GM18508 (cell line): ENCODE data around the gene BRK1.
"Not testable (repeated sequence)": the region's sequence is repeated elsewhere in the genome, so short reads cannot be mapped to it uniquely, and the experiment has no call there.

ENCODE experiments used
- ATAC-seq: cut with Tn5 transposase; IDR thresholded peaks from one replicate; pipeline ENCODE4 v1.9.1; 2021; ENCODE audit warnings: moderate number of reproducible peaks; ENCODE audit not compliant: insufficient read depth, unreplicated experiment

BRK1 gene

DNA sequence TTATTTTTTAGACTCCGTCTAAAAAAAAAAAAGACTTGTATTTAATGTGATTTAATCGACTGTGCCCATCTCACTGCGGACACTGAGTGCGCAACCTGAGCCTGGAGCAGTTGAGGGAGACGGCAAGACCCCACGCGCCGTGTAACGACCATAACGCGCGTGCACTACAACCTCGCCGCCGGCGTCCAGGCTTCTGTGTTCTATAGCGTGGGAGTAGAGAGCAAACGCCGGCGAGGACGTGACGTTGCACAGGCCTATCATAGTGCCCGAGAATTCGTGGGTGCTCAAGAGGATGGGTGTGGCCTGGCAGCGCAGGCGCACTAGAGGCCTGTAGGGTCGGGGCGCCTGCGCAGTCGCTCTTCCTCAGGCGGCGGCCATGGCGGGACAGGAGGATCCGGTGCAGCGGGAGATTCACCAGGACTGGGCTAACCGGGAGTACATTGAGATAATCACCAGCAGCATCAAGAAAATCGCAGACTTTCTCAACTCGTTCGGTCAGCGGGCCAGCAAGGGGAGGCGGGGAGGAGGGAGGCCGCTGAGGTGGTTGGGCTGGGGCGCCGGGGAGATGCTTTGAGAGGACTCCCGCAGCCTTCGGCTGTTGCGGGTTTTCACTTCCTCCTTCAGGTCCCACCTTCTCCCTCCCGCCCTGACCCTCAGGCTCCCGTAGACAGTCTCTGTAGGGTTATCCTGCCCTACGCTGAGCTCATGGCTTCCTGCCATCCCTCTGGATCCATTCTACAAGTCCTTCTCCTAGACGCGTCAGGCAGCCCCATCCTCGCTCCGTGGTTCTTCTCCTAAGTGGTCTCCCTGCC, at the start of gene BRK1:
BRK1 (plus strand) TSS at position 350 of the 812 bp plus-strand sequence; CDS start at position 377, 27 bp downstream.
- ATAC-seq = peak; percentile 70

DNA sequence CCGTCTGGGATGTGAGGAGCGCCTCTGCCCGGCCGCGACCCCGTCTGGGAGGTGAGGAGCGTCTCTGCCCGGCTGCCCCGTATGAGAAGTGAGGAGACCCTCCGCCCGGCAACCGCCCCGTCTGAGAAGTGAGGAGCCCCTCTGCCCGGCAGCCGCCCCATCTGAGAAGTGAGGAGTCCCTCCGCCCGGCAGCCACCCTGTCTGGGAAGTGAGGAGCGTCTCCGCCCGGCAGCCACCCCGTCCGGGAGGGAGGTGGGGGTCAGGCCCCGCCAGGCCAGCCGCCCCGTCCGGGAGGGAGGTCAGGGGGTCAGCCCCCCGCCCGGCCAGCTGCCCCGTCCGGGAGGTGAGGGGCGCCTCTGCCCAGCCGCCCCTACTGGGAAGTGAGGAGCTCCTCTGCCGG, 45.4 kb upstream of the BRK1 start:
- ATAC-seq = not testable (repeated sequence)

DNA sequence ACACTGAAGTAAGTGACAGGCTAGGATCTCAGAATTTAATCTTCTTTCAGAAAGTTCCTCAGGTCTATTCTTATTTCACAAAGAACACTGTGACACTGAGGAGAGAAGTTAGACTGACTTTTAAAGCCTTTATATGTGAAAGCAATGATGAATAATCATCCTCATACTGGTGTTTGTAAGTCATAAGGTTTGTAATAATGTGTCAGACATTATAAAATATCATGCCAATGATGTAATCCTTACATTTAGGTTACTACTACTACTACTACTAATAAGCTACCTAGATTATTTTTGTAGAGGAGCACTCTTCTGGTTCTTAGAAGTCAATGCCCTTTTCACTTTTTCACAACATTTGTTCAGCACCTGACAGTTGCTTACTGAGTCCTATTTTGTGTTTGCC, 40.8 kb upstream of the BRK1 start:
- no peak for ATAC-seq

DNA sequence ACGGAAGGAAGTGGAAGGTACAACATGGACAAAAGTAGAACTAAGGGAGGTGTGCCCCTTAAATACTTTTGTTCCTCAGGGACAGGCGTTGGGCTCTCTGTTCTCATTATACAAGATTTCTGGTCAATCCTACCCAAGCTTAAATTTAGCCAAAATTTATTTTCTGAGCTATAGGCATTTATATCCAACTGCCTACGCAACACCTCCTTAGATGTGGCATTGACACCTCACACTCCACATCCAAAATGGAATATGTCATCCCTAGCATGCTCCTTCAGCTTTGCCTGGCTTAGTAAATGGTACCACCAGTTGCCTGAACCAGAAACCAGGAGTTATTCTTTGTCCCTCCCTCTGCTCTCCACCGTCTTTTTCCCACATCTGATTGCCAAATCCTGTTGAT, 33.6 kb upstream of the BRK1 start:
- ATAC-seq = no peak

DNA sequence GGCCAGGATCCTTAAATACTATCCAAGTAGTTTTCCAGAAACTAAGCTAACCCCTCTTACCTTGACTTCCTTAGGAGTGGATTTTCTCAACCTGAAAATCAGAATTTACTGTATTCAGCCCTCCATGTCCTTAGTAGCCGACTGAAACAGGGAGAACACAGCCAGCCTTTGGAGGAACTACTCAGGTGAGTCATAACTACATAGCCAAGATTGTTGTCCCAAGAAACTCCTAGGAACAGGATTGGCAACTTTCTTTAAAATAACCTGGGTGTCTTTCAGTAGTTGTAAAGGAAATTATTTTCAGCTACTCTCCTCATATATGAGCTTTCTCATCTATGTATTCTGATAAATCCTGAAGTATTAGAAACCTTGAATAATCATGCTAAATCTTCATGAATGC, 29.7 kb upstream of the BRK1 start:
- ATAC-seq = no peak

DNA sequence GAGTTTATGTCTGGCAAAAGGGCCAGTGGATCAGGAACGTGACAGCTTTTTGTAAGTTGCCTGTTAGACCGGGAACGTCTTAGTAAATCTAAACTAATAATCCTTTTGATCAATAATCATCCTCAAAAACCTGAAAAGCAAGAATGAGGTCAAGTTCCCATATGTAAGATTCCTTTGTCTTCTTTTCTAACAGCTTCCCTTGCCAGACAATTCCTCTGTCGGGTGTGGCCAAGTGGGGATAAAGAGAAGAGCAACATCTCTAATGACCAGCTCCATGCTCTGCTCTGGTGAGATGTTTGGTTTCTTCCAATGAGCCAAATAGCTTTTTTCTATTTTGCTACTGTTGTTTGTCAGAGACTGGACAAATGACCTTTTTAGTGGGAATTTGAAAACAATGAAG, 27.2 kb upstream of the BRK1 start:
- ATAC-seq = no peak

DNA sequence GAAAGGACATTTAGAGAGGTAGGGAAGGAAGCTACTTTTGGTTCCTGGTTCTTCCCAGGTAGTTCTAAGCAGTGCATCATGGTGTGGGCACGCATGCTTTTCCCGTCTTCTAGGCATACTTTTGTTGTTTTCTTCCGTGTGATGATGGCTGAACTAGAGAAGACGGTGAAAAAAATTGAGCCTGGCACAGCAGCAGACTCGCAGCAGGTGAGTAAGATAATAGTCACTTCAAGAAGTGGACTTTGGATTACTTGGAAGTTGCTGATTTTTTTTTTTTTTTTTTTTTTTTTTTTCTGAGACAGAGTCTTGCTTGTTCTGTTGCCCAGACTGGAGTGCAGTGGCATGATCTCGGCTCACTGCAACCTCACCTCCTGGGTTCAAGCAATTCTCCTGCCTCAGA, 25.3 kb upstream of the BRK1 start:
- ATAC-seq = no peak

DNA sequence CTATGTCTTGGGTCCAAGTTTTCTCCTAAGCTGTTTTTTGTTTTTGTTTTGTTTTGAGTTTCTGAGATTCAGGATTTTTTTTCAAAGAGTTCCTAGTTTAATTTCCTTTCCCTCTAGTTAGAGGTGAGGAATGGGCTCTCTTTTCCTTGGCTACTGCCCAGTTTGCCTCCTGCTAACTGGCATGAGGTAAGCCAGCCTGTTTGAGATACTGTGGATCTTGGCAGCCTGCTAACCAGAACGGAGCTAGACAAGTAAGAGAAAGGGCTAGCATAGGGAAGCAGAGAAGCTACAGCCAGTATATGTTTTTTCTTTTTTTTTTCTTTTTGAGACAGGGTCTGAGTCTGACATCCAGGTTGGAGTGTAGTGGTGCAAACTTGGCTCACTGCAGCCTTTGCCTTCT, 24.7 kb upstream of the BRK1 start:
- not testable (repeated sequence) for ATAC-seq

DNA sequence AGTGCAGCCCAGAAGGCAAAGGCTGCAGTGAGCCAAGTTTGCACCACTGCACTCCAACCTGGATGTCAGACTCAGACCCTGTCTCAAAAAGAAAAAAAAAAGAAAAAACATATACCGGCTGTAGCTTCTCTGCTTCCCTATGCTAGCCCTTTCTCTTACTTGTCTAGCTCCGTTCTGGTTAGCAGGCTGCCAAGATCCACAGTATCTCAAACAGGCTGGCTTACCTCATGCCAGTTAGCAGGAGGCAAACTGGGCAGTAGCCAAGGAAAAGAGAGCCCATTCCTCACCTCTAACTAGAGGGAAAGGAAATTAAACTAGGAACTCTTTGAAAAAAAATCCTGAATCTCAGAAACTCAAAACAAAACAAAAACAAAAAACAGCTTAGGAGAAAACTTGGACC, 24.1 kb upstream of the BRK1 start:
- not testable (repeated sequence) for ATAC-seq

DNA sequence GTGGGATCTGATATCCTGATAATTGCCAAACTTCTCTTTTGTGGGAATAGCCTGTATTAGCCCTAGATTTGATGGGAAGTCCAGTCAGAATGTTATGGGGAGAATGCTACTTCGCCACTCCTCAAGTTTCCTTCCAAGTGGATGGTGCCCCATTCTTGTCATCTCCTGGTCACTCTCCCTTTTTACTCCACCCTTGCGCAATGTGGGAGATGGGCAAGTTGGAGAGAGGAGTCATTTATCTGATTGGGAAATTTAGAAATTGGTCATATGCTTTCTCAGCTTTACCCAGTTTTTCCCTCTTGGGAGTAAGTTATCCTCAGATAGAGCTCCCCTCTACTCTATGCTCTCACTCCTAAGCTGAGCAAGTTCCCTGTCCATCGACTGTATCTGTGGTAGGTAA, 21.8 kb upstream of the BRK1 start:
- no peak for ATAC-seq

DNA sequence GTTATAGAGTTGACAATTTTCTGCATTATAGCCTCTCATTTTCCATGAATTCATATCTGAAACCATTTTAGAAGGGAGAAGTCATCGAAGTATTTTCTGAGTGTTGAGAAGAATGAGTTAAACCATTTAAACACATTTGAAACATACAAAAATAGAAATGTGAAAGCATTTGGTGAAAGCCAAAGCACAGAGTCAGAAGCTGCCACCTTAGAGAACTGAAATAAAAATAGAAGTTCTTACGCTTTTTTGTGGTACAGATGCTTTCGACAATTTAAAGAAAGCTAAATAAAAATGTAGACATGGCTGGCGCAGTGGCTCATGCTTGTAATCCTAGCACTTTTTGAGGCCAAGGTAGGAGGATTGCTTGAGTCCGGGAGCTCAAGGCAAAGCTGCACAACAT, 16.4 kb upstream of the BRK1 start:
- no peak for ATAC-seq

DNA sequence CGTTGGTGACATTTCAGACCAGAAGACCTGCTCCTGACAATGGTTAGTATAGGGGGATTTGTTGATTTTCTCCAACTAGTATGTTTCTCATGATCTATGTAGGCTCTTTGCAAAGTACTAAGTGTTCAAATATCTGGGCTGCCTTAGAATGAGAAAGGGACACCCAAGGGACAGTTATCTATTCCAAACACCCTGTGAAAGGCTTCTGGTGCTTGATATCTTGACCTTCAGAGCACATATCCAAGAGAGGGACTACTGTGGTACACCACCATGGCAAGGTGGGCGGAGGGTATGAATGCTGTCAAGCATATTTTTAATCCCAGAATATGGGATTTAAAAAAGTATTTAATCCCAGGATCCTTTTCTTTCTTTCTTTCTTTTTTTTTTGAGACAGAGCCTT, 8.6 kb upstream of the BRK1 start:
- ATAC-seq = no peak

DNA sequence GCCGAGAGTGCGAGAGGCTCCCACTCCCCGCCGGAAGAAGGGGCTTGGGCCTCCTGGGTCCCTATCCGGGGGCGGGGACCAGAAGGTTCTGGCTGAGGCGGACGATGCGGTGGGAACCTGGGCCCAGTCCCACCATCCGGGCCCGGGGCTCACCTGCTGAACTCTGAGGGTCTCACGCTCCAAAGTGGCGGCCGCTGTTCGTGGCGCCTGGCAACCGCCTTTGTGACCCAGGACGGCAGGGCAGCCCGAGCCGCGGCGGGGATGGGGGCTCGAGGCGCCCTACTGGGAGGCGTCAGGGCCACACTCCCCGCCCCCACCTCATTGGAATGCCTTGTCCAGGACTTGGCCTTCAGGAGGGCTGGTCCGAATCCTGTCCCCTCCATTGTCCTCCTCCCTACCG, 7.4 kb upstream of the BRK1 start, which contains the start of gene FANCD2OS:
FANCD2OS (minus strand) TSS at position 165 of the 400 bp plus-strand sequence. CDS start 3,481 bp downstream, outside the sequence.
- no peak for ATAC-seq

DNA sequence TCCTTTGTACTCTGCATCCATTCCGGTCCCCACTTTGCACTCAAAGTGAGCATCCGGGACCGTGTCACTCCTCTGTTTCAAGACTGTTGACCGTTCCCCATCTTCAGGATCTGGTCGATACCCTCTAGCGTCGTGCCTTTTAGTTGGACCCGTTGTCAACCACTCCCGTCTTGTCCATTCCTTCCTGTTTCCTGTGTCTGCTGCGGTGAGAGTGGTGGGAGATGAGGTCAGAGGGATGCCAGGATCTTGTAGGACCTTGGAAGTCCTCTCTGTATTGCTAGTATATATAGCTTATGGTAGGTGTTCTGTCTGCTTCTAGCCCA, 624 bp downstream of the BRK1 start:
- no peak for ATAC-seq

DNA sequence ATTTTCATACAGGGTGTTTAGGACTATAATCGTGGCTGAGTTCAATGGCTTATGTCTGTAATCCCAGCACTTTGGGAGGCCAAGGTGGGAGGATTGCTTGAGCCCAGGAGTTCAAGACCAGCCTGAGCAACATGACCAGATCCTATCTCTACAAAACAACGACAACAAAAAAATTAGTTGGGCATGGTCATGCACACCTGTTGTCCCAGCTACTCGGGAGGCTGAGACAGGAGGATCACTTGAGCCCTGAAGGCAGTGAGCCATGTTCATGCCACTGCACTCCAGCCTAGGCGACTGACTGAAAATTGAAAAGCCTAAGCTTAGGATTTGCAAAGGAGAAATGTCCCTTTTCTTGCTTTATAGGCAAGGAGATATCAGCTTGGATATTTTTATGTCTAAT, 1.5 kb downstream of the BRK1 start:
- no peak for ATAC-seq

DNA sequence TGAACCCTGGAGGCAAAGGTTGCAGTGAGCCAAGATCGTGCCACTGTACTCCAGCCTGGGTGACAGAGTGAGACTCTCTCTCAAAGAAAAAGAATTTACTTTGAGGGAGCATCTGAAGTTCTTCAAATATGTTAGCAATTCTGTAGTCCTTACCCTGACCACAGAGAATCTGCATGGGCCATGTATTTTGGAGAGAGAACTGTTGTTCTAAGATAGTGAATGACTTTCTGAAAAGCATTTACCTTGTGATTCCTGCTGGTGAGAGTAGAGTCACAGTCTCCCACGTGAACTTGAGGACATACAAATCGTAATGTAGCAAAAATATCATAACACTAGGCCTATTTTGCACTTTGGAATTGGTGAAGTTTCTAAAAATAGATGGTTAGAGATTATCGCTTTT, 3.9 kb downstream of the BRK1 start:
- ATAC-seq = no peak

DNA sequence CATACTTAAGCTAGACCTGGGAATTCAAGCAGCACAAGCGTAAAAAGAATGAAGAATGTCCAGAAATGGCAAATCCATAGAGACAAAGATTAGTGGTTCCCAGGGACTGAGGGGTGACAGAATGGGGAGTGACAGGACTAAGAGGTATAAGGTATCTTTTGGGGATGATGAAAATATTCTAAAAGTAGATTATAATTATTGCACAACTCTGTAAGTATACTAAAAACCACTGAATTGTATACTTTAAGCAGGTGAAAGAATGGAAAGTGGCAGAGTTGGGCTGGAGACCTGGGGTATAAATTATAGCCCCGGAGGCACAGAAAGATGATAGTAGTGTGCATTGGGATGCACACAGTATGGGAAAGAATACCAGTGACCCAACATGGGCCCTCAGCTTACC, 5.6 kb downstream of the BRK1 start:
- ATAC-seq = no peak

DNA sequence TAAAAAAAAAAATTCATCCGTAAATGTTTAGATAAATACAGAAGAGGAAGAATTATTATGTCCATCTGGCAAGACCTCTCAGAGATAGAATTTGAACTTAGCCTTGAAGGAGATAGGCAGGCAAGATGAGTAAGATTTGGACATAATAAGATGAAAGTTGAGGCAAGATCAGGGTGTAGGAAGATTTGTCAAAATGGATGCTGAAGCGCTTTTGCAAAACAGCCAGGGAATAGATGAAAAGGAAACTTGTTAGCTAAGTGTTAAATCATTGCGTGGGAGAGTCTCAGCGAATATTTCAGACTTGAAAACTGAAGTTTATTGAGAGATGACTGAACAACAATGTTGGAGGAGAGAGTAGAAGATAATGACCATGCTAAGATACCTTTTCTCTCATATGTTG, 7.2 kb downstream of the BRK1 start:
- no peak for ATAC-seq

DNA sequence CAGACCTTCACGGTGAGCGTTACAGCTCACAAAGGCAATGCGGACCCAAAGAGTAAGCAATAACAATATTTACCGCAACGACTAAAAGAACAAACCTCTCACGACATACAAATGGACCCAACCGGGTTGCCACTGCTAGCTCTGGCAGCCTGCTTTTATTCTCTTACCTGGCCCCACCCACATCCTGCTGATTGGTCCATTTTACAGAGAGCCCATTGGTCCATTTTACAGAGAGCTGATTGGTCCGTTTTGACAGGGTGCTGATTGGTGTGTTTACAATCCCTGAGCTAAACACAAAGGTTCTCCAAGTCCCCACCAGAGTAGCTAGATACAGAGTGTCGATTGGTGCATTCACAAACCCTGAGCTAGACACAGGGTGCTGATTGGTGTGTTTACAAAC, 20.4 kb downstream of the BRK1 start:
- not testable (repeated sequence) for ATAC-seq

DNA sequence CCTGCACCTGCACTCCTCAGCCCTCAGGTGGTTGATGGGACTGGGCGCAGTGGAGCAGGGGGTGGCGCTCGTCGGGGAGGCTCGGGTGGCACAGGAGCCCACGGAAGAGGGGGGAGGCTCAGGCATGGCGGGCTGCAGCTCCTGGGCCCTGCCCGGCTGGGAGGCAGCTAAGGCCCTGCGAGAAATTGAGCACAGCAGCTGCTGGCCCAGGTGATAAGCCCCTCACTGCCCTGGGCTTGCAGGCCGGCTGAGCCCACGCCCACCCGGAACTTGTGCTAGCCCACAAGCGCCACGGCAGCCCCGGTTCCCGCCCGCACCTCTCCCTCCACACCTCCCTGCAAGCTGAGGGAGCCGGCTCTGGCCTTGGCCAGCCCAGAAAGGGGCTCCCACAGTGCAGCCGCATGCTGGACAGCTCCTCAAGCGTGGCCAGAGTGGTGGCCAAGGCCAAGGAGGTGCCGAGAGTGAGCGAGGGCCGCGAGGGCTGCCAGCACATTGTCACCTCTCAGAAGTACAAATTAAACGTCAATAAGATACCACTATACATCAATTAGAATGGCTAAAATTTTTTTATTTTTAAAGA, 21.0 kb downstream of the BRK1 start:
- ATAC-seq = no peak

DNA sequence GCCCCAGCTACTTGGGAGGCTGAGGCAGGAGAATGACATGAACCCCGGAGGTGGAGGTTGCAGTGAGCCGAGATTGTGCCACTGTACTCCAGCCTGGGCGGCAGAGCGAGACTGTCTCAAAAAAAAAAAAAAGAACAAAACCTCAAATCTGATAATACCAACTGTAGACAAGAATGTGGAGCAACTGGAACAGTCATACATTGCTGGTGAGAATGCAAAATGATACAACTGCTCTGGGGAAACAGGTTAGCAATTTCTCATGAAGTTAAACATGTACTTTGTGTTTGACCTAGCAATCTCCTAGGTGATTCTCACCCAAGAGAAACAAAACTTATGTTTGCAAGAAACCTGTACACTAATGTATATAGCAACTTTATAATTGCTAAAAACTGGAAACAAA, 21.7 kb downstream of the BRK1 start:
- no peak for ATAC-seq

DNA sequence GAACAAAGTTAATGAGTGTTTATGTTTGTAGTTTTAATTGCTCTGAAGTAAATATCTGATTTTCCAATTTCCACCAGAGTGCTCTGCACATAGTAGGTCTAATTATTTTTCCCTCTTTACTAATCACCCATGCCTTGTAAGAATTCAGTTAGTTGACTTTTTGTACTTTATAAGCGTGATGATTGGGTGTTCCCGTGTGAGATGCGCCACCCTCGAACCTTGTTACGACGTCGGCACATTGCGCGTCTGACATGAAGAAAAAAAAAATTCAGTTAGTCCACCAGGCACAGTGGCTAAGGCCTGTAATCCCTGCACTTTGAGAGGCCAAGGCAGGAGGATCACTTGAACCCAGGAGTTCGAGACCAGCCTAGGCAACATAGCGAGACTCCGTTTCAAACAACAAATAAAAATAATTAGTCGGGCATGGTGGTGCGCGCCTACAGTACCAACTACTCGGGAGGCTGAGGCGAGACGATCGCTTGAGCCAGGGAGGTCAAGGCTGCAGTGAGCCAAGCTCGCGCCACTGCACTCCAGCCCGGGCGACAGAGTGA, 25.6 kb downstream of the BRK1 start:
- no peak for ATAC-seq
